ENCODE results near the gene ZSWIM3. TPM values are rescaled to one million over a fixed set of nuclear protein-coding genes. Genes with fewer than 3 reads are reported as not detected.

Gene ZSWIM3
- polyA plus RNA-seq, 1 donor from 2014 or later: 14.3 TPM

GRCh38 chr20:45814314-45814713 lies 43.1 kb upstream of the ZSWIM3 start:
- Histone ChIP-seq H3K36me3 (ENCODE audit: insufficient read depth, low read length) (peaks cover 8% of the 10 kb centered on the region), H3K9me2 (ENCODE audit: insufficient read depth, low read length) (no peaks in the 10 kb centered on the region), H3K27ac (ENCODE audit: low read length) (no peak overlapping the region), H3F3A (ENCODE audit: insufficient read depth, low read length, poor library complexity, severe bottlenecking) (no peaks in the 10 kb centered on the region), H3K4me2 (ENCODE audit: low read length) (no peak overlapping the region), H2AFZ (ENCODE audit: low read depth, low read length) (no peak overlapping the region), H4K20me1 (ENCODE audit: insufficient read depth) (no peaks in the 10 kb centered on the region), H3K27me3 (ENCODE audit: insufficient read depth, low read depth, low read length) (no peaks in the 10 kb centered on the region), H3K9ac (ENCODE audit: low read length) (no peak overlapping the region), H3K9me3 (ENCODE audit: low read length) (no peaks in the 10 kb centered on the region), H3K79me2 (replicated peaks; ENCODE audit: insufficient read depth, low read length) (peaks cover 9% of the 10 kb centered on the region), H3K4me3 (ENCODE audit: low read length) (no peak overlapping the region)
- no peak for TF ChIP-seq POLR2AphosphoS5 (IDR thresholded peaks at IDR 0.05)
- TF ChIP-seq RAD21 (conservative IDR thresholded peaks at IDR 0.05): no peak
- no peak for TF ChIP-seq CTCF (IDR thresholded peaks at IDR 0.05; ENCODE audit: poor library complexity, severe bottlenecking)
- no peak for TF ChIP-seq MXI1 (conservative IDR thresholded peaks at IDR 0.05; ENCODE audit: poor library complexity, severe bottlenecking)
- TF ChIP-seq EZH2 (IDR thresholded peaks at IDR 0.05; ENCODE audit: borderline replicate concordance, insufficient read depth, low read length, poor library complexity, severe bottlenecking): no peak
- TF ChIP-seq SMC3 (conservative IDR thresholded peaks at IDR 0.05; ENCODE audit: poor library complexity): no peak
- no peak for TF ChIP-seq EP300 (conservative IDR thresholded peaks at IDR 0.05; ENCODE audit: poor library complexity, severe bottlenecking)
- TF ChIP-seq REST (IDR thresholded peaks at IDR 0.05; ENCODE audit: borderline replicate concordance): no peak
- no peak for TF ChIP-seq TAF1 (IDR thresholded peaks at IDR 0.05; ENCODE audit: low read depth)

- H2AFZ ChIP-seq (ENCODE audit: low read depth, low read length): no peak overlapping the region
- no peak overlapping the region for H3K4me3 ChIP-seq (ENCODE audit: low read length)
- H3K9ac ChIP-seq (ENCODE audit: low read length): no peak overlapping the region
- no peaks in the 10 kb centered on the region for H3K9me3 ChIP-seq (ENCODE audit: low read length)
- TF ChIP-seq REST (IDR thresholded peaks at IDR 0.05; ENCODE audit: borderline replicate concordance) (no peak), CTCF (IDR thresholded peaks at IDR 0.05; ENCODE audit: poor library complexity, severe bottlenecking) (no peak), EZH2 (IDR thresholded peaks at IDR 0.05; ENCODE audit: borderline replicate concordance, insufficient read depth, low read length, poor library complexity, severe bottlenecking) (no peak), POLR2AphosphoS5 (IDR thresholded peaks at IDR 0.05) (no peak), RAD21 (conservative IDR thresholded peaks at IDR 0.05) (no peak), SMC3 (conservative IDR thresholded peaks at IDR 0.05; ENCODE audit: poor library complexity) (no peak), EP300 (conservative IDR thresholded peaks at IDR 0.05; ENCODE audit: poor library complexity, severe bottlenecking) (no peak), TAF1 (IDR thresholded peaks at IDR 0.05; ENCODE audit: low read depth) (no peak), MXI1 (conservative IDR thresholded peaks at IDR 0.05; ENCODE audit: poor library complexity, severe bottlenecking) (no peak)
- H3K9me2 ChIP-seq (ENCODE audit: insufficient read depth, low read length): no peaks in the 10 kb centered on the region
- no peaks in the 10 kb centered on the region for H4K20me1 ChIP-seq (ENCODE audit: insufficient read depth)
- peaks cover 9% of the 10 kb centered on the region for H3K79me2 ChIP-seq (replicated peaks; ENCODE audit: insufficient read depth, low read length)
- no peaks in the 10 kb centered on the region for H3K36me3 ChIP-seq (ENCODE audit: insufficient read depth, low read length)
- no peak overlapping the region for H3K4me2 ChIP-seq (ENCODE audit: low read length)
- H3F3A ChIP-seq (ENCODE audit: insufficient read depth, low read length, poor library complexity, severe bottlenecking): no peaks in the 10 kb centered on the region
- H3K27me3 ChIP-seq (ENCODE audit: insufficient read depth, low read depth, low read length): no peaks in the 10 kb centered on the region
- H3K27ac ChIP-seq (ENCODE audit: low read length): no peak overlapping the region
Observed at GRCh38 chr20:45816951-45817350, 40.5 kb upstream of the ZSWIM3 start.

Measured in neural cell (in vitro differentiated cells).